PC-3 (cell line): Measurements from ENCODE around the gene LIPA.

Source experiments
- EZH2 ChIP-seq: fragments of 300-600 bp; sonication (generic); IDR thresholded peaks from one replicate; pipeline ENCODE4 v1.6.1; 2017; ENCODE audit warnings: antibody characterized with exemption, mild to moderate bottlenecking, low read length; ENCODE audit not compliant: unreplicated experiment
- EZH2phosphoT487 ChIP-seq: fragments of 300-600 bp; sonication (generic); IDR thresholded peaks from 2 replicates; pipeline ENCODE4 v1.6.1; 2018; ENCODE audit warnings: mild to moderate bottlenecking, antibody characterized with exemption, low read length, borderline replicate concordance
- TF ChIP-seq, protein P1 (sequence below): fragments of 300-600 bp; sonication (generic); conservative IDR thresholded peaks from 2 replicates; pipeline ENCODE4 v1.5.1; 2017; ENCODE audit warnings: antibody characterized with exemption, low read depth, mild to moderate bottlenecking, low read length

DNA sequence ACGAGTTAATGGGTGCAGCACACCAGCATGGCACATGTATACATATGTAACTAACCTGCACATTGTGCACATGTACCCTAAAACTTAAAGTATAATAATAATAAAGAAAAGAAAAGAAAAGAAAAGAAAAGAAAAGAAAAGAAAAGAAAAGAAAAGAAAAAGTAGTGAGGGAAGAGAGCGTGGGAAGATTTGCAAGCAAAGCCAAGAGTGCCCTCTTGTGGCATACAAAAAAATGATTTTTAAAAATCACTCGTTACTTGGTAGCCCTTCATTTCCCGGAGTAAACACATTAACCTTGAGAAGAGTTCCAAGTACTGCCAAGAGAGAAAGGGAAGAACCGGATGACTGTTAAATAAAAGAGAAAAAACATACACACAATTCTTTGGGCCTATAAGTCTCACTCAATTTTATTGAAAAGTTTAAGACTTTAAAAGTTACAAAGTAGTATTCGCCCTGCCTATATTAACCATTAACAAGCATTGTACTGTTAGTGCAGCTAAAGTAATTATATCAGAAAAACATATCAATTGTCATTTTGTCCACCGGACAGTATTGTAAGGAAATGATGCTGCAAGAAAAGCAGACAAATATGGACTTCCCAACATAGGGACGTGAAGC lies 38.3 kb downstream of the LIPA start:
- TF ChIP-seq, protein P1, sequence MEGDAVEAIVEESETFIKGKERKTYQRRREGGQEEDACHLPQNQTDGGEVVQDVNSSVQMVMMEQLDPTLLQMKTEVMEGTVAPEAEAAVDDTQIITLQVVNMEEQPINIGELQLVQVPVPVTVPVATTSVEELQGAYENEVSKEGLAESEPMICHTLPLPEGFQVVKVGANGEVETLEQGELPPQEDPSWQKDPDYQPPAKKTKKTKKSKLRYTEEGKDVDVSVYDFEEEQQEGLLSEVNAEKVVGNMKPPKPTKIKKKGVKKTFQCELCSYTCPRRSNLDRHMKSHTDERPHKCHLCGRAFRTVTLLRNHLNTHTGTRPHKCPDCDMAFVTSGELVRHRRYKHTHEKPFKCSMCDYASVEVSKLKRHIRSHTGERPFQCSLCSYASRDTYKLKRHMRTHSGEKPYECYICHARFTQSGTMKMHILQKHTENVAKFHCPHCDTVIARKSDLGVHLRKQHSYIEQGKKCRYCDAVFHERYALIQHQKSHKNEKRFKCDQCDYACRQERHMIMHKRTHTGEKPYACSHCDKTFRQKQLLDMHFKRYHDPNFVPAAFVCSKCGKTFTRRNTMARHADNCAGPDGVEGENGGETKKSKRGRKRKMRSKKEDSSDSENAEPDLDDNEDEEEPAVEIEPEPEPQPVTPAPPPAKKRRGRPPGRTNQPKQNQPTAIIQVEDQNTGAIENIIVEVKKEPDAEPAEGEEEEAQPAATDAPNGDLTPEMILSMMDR = peak; percentile 52
- TF ChIP-seq EZH2phosphoT487 = no peak
- no peak for TF ChIP-seq EZH2
